A549 (cell line): ENCODE measurements around the gene PPM1M.

ENCODE experiments used
- CBX2 ChIP-seq: fragments of 200-600 bp; sonication (generic); IDR thresholded peaks from 2 replicates; pipeline ENCODE4 v1.6.1; 2016; ENCODE audit warnings: low read depth, mild to moderate bottlenecking, borderline replicate concordance
- CTCF ChIP-seq: fragments of >200 bp; sonication (Bioruptor Twin); formaldehyde crosslinking; IDR thresholded peaks from 3 replicates; pipeline ENCODE4 v1.5.1; 2016
- EP300 ChIP-seq, 2 experiments: fragments of >200 bp; sonication (Bioruptor Twin); formaldehyde crosslinking; IDR thresholded peaks; 2 replicates in 1 of 2; 3 replicates in 1 of 2; pipeline ENCODE4 v1.6.1; 2016 to 2017
- HMGXB4 ChIP-seq: fragments of 250-450 bp; sonication (Bioruptor Pico); IDR thresholded peaks from 2 replicates; pipeline ENCODE4 v1.5.0; 2021; ENCODE audit warnings: mild to moderate bottlenecking, moderate library complexity, borderline replicate concordance
- POLR2A ChIP-seq: IDR thresholded peaks from 2 replicates; pipeline ENCODE4 v1.6.1; 2012; ENCODE audit warnings: mild to moderate bottlenecking, low read length
- SMC3 ChIP-seq: fragments of >200 bp; sonication (Bioruptor Twin); formaldehyde crosslinking; IDR thresholded peaks from 3 replicates; pipeline ENCODE4 v1.6.1; 2018; ENCODE audit warnings: inconsistent platforms

GRCh38 chr3:52231502-52232278 is 13.9 kb upstream of the PPM1M start:
- TF ChIP-seq EP300 (IDR thresholded peaks at IDR 0.05) (no peak), POLR2A (no peak), CBX2 (no peak), SMC3 (peak; percentile 61; the same call in 2 of the 3 replicates), CTCF (peak; percentile 70), HMGXB4 (no peak)
